SU-DHL-6 (cell line): Measurements from ENCODE around the gene RPUSD4.
A peak's percentile ranks its signal among the peaks of the same experiment; 100 is the strongest.

Experiments used
- H2AFZ ChIP-seq: fragments of 200-600 bp; sonication (generic); 2 replicates; pipeline ENCODE4 v1.6.1; 2014; ENCODE audit warnings: low read depth, mild to moderate bottlenecking, moderate library complexity, mixed read lengths, antibody characterized with exemption, low read length; ENCODE audit not compliant: severe bottlenecking
- H3F3A ChIP-seq: fragments of 200-600 bp; shearing (Covaris generic); 2 replicates; pipeline ENCODE4 v1.6.0; 2016; ENCODE audit warnings: antibody characterized with exemption, mild to moderate bottlenecking; ENCODE audit not compliant: insufficient read depth
- H3K27ac ChIP-seq: fragments of 200-600 bp; sonication (generic); 2 replicates; pipeline ENCODE4 v1.5.1; 2016; ENCODE audit warnings: low read depth, mild to moderate bottlenecking, low read length, moderate library complexity, mixed read lengths
- H3K27me3 ChIP-seq: fragments of 200-600 bp; sonication (generic), shearing (Covaris generic); 2 replicates; pipeline ENCODE4 v1.6.0; 2014; ENCODE audit warnings: mild to moderate bottlenecking, low read length
- H3K36me3 ChIP-seq: fragments of 200-600 bp; sonication (generic); 2 replicates; pipeline ENCODE4 v1.6.1; 2014; ENCODE audit warnings: mild to moderate bottlenecking, low read length, mixed read lengths
- H3K4me2 ChIP-seq: fragments of 300-600, 200-600 bp; shearing (Covaris generic), sonication (generic); 2 replicates; pipeline ENCODE4 v1.6.0; 2014; ENCODE audit warnings: low read length, low read depth, mild to moderate bottlenecking; ENCODE audit not compliant: poor library complexity, severe bottlenecking
- H3K4me3 ChIP-seq: fragments of 200-600 bp; sonication (generic); 2 replicates; pipeline ENCODE4 v1.5.1; 2014; ENCODE audit warnings: antibody characterized with exemption, low read length, mild to moderate bottlenecking, mixed read lengths; ENCODE audit not compliant: insufficient read depth, poor library complexity, severe bottlenecking
- H3K79me2 ChIP-seq: fragments of 200-600 bp; sonication (generic); 2 replicates; pipeline ENCODE4 v1.6.1; 2014; ENCODE audit warnings: mild to moderate bottlenecking, low read length, moderate library complexity; ENCODE audit not compliant: insufficient read depth
- H3K9ac ChIP-seq: fragments of 200-600 bp; sonication (generic); 2 replicates; pipeline ENCODE4 v1.7.0; 2014; ENCODE audit warnings: mild to moderate bottlenecking, low read length
- H3K9me2 ChIP-seq: fragments of 200-600 bp; sonication (generic); replicated peaks from 2 replicates; pipeline ENCODE4 v1.6.1; 2014; ENCODE audit warnings: low read length; ENCODE audit not compliant: insufficient read depth
- H3K9me3 ChIP-seq: fragments of 200-600 bp; sonication (generic); 2 replicates; pipeline ENCODE4 v1.6.1; 2014; ENCODE audit warnings: low read length, mixed read lengths; ENCODE audit not compliant: insufficient read depth
- H4K20me1 ChIP-seq: fragments of 200-600 bp; sonication (generic); 2 replicates; pipeline ENCODE4 v1.6.1; 2014; ENCODE audit warnings: low read depth, mild to moderate bottlenecking, antibody characterized with exemption, low read length, moderate library complexity, mixed read lengths
- EZH2phosphoT487 ChIP-seq: fragments of 200-600 bp; sonication (generic), shearing (Covaris generic); conservative IDR thresholded peaks from 2 replicates; pipeline ENCODE4 v1.6.1; 2018; ENCODE audit warnings: mild to moderate bottlenecking, antibody characterized with exemption, low read length, moderate library complexity, mixed read lengths
- TF ChIP-seq, protein P1 (sequence below): fragments of 200-600 bp; sonication (generic); IDR thresholded peaks from one replicate; pipeline ENCODE4 v1.5.1; 2017; ENCODE audit warnings: antibody characterized with exemption, mild to moderate bottlenecking, low read length, moderate library complexity; ENCODE audit not compliant: insufficient read depth, poor library complexity, severe bottlenecking

Gene RPUSD4

DNA sequence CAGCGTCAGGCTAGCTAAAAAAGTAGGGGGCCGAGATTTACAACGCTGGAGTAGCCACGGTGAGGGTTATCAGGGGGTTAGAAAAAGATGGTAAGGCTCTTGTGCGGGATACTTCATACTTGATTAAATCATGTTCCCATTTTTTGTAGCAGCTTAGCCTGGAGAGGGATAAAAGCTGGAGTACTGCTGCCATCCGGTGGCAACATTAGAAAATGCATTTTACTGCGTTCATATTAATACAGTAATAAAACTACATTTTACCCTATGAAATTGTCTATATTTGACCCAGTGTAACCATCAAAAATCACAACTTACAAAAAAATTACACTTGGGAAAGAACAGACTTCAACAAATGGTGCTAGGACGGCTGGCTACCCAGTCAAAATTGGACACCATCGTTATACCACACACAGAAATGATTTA is 17.3 kb downstream of the RPUSD4 start:
- Histone ChIP-seq H3K27ac (no peak overlapping the region), H4K20me1 (no peaks in the 10 kb centered on the region), H3K9ac (no peak overlapping the region), H2AFZ (no peak overlapping the region), H3K79me2 (no peaks in the 10 kb centered on the region), H3F3A (no peaks in the 10 kb centered on the region), H3K36me3 (no peaks in the 10 kb centered on the region), H3K4me3 (no peak overlapping the region), H3K27me3 (no peaks in the 10 kb centered on the region), H3K4me2 (no peak overlapping the region), H3K9me3 (no peaks in the 10 kb centered on the region), H3K9me2 (no peaks in the 10 kb centered on the region)
- TF ChIP-seq, protein P1, sequence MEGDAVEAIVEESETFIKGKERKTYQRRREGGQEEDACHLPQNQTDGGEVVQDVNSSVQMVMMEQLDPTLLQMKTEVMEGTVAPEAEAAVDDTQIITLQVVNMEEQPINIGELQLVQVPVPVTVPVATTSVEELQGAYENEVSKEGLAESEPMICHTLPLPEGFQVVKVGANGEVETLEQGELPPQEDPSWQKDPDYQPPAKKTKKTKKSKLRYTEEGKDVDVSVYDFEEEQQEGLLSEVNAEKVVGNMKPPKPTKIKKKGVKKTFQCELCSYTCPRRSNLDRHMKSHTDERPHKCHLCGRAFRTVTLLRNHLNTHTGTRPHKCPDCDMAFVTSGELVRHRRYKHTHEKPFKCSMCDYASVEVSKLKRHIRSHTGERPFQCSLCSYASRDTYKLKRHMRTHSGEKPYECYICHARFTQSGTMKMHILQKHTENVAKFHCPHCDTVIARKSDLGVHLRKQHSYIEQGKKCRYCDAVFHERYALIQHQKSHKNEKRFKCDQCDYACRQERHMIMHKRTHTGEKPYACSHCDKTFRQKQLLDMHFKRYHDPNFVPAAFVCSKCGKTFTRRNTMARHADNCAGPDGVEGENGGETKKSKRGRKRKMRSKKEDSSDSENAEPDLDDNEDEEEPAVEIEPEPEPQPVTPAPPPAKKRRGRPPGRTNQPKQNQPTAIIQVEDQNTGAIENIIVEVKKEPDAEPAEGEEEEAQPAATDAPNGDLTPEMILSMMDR, result peak; percentile 38
- TF ChIP-seq EZH2phosphoT487, result no peak

- H3K4me2 ChIP-seq, result no peak overlapping the region
- H3K9ac ChIP-seq, result no peak overlapping the region
- no peak overlapping the region for H2AFZ ChIP-seq
- no peaks in the 10 kb centered on the region for H3K9me3 ChIP-seq
- H3K9me2 ChIP-seq, result no peaks in the 10 kb centered on the region
- H3K27me3 ChIP-seq, result no peaks in the 10 kb centered on the region
- H3K27ac ChIP-seq, result no peak overlapping the region
- no peaks in the 10 kb centered on the region for H3K36me3 ChIP-seq
- no peak for TF ChIP-seq EZH2phosphoT487
- TF ChIP-seq, protein P1, result no peak
- H3K4me3 ChIP-seq, result no peak overlapping the region
- no peaks in the 10 kb centered on the region for H3F3A ChIP-seq
- H3K79me2 ChIP-seq, result no peaks in the 10 kb centered on the region
- no peaks in the 10 kb centered on the region for H4K20me1 ChIP-seq
Measured at GRCh38 chr11:126193038-126193478, 18.4 kb downstream of the RPUSD4 start.

GRCh38 chr11:126192361-126192760 is 19.1 kb downstream of the RPUSD4 start:
- no peak overlapping the region for H2AFZ ChIP-seq
- no peaks in the 10 kb centered on the region for H3K9me2 ChIP-seq
- no peak overlapping the region for H3K4me3 ChIP-seq
- no peak overlapping the region for H3K4me2 ChIP-seq
- H3K27me3 ChIP-seq, result no peaks in the 10 kb centered on the region
- no peaks in the 10 kb centered on the region for H3K36me3 ChIP-seq
- no peak overlapping the region for H3K9ac ChIP-seq
- no peaks in the 10 kb centered on the region for H3K79me2 ChIP-seq
- H3F3A ChIP-seq, result no peaks in the 10 kb centered on the region
- TF ChIP-seq EZH2phosphoT487, result no peak
- TF ChIP-seq, protein P1, result no peak
- no peaks in the 10 kb centered on the region for H3K9me3 ChIP-seq
- H3K27ac ChIP-seq, result no peak overlapping the region
- H4K20me1 ChIP-seq, result no peaks in the 10 kb centered on the region
